GM19397 (cell line): ENCODE results near the gene HOXD3.

Source experiments
- ATAC-seq: cut with Tn5 transposase; IDR thresholded peaks from one replicate; pipeline ENCODE4 v1.9.1; 2021; ENCODE audit warnings: mild to moderate bottlenecking, moderate library complexity; ENCODE audit not compliant: unreplicated experiment

Gene HOXD3

DNA sequence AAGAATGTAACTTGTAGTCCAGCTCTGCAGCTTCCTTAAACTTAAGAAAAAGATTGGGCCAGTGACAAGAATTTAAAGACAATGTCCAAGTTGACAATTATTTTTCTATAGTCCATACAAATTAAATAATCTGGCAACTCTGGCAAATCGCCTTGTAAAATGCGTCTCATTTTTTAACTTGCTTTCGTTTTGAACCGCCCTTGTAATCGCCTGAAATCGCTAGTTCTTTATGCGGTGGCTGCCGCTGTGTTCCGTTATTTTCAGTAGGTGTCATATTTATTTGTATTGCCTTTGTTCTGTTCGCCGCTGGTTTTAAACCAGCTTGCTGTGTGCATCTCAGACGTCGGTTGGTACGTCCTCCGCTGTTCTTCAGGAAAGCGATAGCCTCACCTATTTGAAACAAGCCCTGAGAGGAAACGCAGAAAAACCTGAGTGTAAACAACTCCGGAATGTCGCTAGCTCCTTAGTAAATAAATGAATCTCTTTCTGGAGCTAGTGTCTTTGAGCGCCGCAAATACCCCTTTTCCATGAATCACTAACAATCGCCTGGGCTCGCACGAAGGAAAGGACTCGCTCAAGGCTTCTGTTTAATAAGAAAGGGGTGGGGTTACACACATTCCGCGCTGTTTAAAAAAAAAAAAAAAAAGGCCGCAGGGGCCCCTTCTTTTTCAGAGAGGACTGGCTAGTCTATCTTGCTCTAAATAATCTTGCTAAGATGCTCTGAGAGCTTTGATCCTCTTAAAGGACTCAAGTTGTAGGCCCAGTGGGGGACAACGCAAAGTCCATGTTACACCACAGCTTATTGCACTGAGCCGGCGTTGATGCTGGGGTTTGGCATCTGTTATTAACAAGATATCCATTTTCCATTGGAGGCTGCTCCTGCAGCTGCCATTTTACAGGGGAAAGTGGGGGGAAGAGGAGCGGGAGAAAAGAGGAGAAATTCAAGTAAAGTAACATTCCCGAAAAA, 24.6 kb upstream of the HOXD3 start:
- ATAC-seq, result no peak

DNA sequence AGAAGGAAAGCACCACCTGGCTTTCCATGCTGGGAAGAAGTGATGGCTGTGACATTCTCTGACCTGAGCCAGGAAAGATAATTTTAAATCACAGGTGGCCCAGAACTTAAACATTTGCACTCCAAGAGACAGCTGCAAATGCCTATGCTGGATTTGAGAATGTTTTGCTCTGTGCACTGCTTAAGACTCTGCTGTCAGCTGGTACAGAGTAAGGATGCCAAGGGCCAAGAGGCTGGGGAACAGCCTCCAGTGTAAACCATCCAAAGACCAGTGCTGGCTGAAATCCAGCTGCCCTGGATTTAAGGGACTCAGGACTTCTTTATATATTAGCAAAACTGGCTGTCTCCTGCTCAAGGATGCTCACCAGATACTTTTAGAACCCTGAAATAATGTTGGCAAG, 23.7 kb upstream of the HOXD3 start:
- ATAC-seq, result no peak

DNA sequence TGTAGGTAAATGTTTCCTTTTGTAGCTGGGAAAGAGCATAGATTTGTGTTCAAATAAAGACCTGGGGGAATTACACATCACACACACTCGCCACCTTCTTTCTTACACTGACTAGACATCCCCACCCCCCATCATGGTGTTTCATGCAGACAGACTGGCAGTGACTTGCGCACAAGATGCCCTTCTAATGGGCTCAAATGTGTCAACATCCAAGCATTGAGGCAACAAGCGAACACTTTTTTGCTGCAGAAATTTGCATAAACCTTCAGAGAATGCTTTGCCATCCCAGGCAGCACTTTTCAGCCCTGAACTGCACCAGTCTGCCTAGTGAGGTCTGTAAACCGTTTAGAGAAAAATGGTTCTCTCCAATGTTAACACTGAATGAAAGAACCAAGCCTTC, 23.1 kb upstream of the HOXD3 start:
- no peak for ATAC-seq

DNA sequence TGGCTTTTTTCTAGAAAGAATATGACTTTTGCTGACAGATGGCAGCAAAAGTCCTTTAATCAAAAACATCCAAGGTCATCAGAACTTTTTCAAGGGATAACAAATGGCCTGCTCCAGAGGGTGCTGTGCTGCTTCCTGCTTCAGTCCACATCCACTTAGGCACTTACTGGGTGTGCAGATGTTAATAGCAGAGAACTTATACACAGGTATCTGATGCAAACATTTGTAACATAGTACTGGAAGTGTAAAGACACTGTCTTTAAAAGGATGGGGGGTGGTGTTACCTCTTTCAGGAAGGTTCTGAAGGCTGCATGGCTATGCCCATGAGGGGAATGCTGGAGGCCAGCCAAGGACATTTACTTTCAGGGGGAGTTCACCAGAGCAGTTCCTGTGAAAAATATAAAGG, 22.1 kb upstream of the HOXD3 start:
- ATAC-seq, result no peak

DNA sequence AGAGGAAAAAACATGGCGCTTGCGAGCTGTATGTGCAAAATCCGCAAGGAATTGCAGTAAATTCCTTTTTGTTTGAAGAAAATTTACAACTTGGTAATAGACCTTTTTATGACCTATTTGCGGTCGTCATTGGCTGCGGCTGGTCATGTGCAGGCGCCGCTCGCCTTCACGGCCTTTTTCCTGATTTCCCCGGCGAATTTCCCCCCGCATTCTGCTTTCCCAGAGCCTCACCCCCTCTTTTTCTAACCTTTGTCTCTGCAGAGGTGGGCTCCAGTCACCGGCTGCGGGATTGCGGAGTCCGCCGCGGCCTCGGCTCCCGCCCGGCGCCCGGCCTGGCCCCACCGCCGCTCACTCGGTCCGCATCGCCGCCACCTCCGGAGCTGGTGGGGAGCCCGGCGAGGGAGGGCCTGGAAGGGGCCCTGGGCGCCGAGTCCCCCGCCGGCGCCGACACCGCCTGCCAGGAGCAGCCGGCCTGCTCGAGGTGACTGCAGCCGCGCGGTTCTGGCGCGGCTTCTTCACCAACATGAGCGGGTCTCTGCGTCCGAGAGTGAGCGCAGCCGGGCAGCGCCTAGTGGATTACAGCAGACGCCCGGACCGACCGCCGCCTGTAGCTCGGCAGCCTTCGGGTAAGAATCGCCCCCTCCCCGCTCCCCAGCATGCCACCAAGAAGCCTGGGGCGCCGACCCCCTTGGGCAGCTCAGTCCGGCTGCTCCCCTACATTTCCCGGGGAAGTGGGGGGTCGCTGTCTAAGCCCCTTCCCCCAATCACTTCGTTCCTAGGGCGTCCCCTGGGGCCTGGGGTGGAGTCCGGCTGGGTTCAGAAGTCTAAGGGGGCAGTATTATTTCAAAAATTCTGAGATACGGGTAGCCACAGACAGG, 20.5 kb upstream of the HOXD3 start:
- ATAC-seq, result no peak

DNA sequence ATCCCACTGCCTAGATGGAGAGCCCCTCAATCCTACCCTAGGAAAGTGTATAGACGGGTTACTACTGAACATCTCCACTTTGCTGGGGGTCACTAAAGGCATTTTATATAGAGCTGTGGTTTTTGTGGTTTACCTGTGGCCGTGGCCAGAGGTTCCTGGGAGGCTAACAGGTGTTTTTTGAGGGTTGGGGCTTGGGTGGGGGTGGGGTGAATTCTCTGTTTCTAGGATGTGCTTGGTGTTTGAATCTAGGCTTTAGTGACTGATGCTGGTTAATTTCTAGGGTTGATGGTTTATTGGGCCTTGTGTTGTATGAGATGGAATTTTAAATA, 19.9 kb upstream of the HOXD3 start:
- ATAC-seq, result no peak

DNA sequence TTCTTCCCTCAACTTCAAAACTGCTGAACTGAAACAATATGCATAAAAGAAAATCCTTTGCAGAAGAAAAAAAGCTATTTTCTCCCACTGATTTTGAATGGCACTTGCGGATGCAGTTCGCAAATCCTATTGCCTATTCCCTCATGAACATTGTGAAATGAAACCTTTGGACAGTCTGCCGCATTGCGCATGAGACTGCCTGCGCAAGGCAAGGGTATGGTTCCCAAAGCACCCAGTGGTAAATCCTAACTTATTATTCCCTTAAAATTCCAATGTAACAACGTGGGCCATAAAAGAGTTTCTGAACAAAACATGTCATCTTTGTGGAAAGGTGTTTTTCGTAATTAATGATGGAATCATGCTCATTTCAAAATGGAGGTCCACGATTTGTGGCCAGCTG, 19.2 kb upstream of the HOXD3 start:
- no peak for ATAC-seq

DNA sequence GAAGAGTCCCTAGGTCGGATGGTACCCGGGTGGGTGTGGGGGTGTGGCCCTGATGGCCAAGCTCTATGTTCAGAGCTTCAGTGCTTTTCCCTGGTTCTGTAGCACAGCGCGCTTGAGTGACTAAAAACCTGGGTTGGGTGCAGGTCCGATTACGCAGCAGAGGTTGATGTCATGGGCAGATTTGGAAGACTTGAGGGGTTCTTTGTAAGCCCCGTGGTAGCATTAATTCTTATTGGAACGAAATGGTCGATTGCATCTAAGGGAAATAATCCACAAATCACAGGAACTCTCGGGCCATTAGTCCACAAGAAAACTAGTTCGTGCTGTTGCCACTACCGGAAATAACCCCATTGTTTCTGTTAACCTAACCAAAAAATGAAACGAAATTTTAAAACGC, 18.6 kb upstream of the HOXD3 start:
- no peak for ATAC-seq

DNA sequence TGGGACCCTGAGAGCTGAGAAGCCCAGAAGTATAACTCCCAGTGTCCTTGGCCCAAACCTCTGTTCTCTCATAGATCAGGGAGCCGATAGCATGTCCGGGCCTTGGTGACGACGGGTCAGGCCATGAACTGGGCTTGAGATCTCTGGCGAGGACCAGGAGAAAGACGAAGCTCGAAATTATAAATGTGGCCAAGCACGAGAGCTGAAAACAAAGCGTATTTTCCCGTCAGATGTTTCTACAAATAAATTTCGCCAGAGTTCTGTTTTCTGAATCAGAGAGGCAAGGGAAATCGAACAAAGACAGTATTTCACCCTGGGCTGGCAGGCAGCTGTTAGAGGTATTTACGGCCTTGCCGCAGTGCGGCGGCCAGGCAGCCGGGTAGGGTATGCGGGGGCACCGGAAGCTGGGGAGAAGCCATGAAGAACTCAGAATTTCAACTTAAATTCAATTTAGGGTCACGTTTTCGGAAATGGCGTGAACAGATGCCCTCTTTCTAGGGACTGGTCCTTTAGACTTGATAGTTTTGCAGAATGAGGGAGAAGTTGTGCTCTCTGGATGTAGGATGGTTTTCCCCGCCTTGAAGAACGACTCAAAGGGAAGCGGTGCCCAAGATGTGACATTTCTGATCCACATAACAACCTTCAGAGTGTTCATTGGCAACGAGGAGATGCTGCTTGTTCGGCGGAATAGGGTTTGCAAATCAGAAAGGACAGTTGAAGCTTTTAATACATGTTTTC, 18.0 kb upstream of the HOXD3 start:
- no peak for ATAC-seq

DNA sequence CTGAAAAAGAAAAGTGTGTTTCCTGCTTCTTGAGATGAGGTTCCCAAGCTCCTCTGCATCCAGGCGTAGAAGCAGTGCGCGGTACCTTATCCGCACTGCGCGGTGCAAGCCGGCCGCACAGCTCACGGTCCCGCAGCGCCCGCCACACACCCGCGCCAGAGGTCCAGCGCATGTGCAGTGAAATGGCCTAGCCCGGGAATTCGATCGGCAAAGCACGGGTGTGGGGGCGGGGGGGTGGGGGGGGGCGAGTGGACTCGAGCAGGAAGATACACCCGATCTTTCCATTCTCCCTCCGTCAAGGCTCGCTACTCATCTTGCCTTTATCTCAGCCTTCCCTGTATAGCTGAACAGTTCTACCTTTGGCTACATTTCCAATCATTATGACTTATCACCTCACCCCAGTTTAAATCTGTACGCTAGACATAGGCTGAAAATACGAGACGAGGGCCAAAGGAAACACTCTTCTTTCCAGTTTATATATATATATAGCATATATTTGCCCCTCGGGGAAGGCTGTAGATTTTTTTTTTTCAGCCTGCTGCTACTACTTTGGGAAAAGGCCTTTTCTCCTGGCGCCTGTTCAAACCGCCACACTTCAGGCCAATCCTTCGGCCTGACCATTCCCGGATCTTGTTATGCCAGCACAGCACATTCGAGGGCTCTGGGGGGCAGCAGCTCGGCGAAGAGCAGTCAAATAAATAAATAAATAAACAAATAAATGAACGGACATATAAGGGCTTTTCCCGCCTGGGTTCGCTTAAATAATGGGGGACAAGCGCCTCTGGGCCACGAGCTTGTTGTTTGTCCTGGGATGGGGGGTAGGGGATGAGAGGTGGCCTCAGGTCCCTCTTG, 17.2 kb upstream of the HOXD3 start:
- ATAC-seq, result no peak

DNA sequence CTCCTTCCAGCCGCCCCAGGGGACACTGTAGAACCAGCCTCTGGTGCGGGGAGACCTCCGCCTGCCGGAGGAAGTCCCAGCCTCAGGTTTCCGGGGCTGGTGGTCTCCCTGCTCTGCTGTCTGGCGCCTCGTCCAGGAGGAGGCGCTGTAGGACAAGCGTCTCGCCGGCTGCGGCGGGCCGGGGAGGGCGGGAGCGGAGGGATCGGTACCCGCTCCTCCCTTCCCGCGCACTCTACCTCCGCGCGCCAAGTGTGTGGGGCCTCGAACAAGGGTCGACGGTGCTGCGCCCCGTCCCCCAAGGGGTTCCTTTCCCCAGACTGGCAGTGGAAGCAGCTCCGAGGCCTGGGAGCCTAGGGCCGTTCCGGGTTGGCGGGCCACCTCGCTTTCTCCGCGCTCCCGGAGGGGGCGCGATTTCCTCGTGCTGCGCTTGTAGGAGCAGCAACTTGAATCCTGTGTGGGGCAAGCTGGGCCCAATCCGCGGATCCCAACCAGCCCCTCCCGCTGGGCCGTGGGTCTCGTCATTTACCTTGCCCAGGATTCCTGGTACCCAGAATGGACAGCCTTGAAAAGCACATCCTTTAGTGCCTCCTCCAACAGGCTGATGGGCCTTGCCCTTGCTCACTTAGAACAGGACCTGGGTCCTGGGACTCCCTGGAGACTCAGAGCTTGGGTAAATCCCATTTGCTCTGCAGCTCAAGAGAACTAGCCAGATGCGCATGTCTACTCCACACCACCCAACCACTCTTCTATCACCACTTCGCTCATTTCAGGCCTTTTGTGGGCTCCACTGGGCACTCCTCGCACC, 16.4 kb upstream of the HOXD3 start:
- peak; percentile 94 for ATAC-seq

DNA sequence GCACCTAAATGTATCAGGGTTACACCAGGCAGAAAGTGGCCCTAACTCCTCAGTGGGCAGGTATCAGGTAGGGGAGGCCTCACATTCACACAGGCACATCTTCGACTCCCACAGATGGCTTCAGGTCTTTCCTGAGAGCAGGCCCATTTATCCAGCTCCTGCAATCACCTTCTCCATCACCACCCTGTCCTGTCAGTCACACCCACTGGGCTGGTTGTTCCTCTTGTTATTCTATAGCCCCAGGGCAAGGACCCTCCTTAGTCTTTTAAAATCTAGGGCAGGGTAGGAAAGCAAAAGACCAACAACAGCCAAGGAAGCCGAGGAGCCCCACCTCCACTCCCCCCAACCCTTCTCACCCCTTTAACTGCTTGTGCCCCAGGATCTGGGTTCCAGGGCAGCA, 14.8 kb upstream of the HOXD3 start:
- no peak for ATAC-seq

DNA sequence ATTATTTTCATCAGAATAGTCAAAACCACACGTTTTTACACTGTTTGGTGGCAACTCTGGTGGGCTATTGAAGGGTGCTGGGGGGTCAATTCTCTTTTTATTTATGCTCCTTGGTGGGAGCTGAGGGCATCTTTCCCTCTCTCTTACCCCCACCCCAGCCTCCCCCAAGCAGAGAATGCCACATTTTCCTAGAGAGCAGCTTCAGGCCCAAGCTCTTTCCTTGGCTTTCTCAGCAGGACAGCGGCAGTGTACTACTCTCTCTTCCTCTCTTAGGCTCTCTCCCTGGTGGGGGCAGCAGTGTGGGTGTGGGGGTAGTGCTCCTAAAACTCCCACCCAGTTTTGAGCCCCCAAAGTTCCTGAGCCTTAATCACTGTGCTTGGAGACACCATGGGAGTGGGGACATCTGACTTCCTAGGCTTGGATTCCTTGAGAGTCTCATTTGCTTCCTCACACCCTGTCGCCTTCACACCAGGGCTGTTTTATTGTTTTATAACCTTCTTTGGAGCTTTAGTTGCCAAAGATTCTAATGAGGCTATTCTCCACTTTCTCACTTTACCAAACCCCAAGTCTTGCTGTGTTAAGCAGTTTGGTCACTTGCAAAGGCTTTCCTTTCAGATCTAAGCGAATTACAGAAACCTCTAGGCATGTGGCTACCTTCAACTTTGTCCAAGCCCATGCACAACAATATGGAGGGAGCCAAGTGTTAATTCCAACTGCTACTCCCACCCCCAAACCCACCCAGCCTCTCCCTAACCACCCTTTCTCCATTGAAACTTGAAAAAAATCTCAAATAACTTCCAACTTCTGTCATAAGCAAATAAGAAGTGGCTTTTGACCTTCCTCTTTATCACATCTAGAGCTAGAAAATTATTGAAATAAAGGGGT, 11.8 kb upstream of the HOXD3 start:
- no peak for ATAC-seq

DNA sequence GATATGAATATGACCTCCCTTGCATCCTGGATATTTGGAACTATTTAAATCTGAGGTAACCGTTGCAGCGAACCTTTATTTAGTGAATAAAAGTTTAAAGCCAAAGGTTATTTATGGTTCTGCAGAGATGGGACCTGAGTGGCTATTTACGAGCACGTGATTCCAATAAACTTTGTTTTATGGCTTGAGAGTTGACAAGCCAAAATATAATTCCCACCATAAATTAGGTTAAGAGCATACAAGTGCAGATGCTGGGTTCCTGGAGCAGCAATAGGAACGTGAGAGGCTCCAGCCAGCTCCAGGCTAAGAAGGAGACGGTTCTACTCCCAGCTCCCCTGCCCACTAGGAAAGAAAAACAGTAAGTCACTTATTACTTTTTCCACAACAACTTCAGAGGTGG, 11.0 kb upstream of the HOXD3 start:
- ATAC-seq, result no peak

DNA sequence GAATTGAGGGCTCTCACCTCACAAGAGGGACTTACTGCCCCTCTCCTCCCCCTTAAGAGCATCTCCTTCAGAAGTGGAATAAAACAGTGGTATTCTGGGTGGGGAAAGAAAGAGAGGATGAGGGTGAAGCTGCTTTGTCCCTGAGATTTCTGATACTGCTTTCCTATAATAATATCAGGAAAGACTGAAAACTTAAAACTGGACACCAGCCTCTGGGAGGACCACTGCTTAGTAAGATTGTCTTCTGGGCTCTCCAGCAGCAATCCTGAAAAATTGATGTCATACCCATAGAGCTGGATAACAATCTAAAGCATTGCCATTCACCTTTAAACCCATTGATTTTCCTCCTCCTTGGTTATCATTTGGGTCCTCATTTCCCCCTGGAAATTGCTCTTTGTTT, 10.5 kb upstream of the HOXD3 start:
- ATAC-seq, result no peak

DNA sequence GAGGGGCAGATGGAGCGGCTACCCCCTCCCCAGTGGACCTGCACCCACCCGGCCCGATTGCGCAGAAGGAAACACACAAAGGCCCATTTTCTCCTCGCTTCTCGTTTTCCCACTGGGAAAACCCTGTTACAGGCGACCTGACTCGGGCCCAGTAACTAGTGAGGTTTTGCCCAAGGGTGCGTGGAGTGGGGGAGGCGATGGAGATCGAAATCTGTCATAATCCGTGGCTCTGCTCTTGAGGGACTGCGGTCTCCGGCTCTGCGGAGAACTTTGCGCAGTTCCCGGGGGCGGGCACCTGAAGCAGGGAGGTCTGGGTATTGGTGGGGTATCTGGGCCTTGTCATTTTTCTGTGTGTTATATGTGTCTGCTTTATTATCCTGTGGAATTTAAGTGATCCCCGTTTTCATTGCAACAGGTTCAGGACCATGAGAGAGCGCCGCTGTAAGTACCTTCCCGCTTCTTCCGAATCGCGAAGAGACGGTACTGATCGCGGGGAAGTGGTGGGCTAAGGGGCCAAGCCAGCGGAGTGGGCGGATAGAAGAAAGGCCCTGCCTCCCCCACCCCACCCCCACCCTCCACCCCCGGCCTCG, 9.8 kb upstream of the HOXD3 start:
- ATAC-seq, result no peak

DNA sequence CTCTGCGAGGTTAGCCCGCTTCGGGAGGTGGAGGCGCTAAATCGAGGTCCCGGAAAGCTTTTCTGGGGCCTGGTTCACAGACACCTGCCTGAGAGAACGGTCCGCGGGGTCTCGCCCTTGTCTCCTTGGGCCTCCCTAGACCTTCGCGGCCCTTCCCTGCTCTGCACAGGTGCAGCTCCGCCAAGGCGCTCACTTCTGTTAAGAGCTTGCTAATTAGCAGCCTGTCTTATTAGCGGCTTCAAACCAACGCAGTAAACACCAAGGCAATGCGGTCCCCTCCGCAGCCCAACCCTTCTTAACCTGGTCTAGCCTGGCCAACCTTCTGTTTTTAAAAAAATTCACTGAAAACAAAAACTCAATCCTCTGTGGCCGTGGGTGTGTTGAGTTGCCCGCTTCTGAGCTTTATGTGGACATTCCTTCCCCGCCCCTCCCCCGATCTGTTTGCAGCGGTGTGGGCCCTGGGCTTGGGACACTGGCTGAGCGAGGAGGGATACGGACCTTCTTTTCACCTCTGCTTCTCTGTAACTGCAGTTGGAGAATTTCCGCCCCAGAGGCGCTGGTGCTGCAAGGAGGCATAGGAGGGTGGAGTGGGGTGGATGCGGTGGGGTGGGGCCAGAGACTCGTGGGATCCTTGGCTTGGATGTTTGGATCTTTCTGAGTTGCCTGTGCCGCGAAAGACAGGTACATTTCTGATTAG, 9.2 kb upstream of the HOXD3 start:
- no peak for ATAC-seq
